Gastrocnemius medialis (tissue), 4 donors: ENCODE data around the gene ADAMTSL1.

ENCODE experiments used
- POLR2A ChIP-seq, 2 donors: fragments of 450-650 bp; IDR thresholded peaks; one replicate each; pipeline ENCODE4 v1.6.1; 2017; ENCODE audit warnings: antibody characterized with exemption in 2 of 2, mild to moderate bottlenecking in 2 of 2, moderate library complexity in 2 of 2
- TF ChIP-seq, protein P1 (sequence below), 5 experiments: fragments of 450-650 bp in 3 of 5; fragments of 200-600 bp in 2 of 5; sonication (generic) in 2 of 5; IDR thresholded peaks in 4 of 5; conservative IDR thresholded peaks in 1 of 5; 1 replicate in 4 of 5; 2 replicates in 1 of 5; pipeline ENCODE4 v1.5.1; 2016 to 2019; ENCODE audit warnings: antibody characterized with exemption in 5 of 5, mild to moderate bottlenecking in 3 of 5, moderate library complexity in 3 of 5

DNA sequence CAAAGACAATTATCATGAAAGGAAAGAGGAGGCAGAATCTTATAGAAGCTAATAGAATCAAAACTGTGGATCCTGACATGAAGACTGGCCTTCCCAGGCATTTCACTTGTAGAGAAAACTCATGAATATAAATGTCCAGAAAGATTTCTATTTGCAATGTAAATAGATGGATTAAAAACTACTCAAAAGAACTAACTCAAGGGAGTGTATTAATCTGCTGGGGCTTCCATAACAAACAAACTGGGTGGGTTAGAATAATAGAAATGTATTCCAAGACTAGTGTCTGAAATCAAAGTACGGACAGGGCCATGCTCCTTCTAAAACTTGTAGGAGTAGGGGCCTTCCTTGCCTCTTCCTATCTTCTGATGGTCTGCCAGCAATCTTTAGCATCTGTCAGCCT, 267.4 kb downstream of the ADAMTSL1 start:
- no peak for TF ChIP-seq POLR2A (IDR thresholded peaks at IDR 0.05)
- TF ChIP-seq, protein P1, sequence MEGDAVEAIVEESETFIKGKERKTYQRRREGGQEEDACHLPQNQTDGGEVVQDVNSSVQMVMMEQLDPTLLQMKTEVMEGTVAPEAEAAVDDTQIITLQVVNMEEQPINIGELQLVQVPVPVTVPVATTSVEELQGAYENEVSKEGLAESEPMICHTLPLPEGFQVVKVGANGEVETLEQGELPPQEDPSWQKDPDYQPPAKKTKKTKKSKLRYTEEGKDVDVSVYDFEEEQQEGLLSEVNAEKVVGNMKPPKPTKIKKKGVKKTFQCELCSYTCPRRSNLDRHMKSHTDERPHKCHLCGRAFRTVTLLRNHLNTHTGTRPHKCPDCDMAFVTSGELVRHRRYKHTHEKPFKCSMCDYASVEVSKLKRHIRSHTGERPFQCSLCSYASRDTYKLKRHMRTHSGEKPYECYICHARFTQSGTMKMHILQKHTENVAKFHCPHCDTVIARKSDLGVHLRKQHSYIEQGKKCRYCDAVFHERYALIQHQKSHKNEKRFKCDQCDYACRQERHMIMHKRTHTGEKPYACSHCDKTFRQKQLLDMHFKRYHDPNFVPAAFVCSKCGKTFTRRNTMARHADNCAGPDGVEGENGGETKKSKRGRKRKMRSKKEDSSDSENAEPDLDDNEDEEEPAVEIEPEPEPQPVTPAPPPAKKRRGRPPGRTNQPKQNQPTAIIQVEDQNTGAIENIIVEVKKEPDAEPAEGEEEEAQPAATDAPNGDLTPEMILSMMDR (IDR thresholded peaks at IDR 0.05 in 4 of 5, conservative IDR thresholded peaks at IDR 0.05 in 1 of 5), result no peak
